ENCODE measurements around the gene ZNF133. TPM values are rescaled to one million over a fixed set of nuclear protein-coding genes. Genes with fewer than 3 reads are reported as not detected.

Gene ZNF133
- total RNA-seq, 4 donors from 2014 or later: 12.7 to 24.3 (median 17.5) TPM

DNA sequence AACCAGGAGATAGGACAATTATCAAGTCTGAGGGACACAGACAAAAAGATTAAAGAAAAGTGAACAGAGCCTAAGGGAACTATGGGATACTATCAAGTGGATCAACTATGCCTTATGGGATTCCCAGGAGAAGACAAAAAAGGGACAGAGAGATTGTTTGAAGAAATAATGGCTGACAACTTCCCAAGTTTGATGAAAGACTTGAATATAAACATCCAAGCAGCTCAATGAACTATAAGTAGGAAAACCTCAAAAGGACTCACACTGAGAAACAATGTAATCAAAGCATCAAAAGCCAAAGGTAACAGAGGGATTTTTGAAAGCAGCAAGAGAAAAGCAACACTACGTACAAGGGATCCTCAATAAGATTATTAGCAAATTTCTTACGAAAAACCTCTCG, 11.0 kb downstream of the ZNF133 start:
- no peak for DNase-seq
- TF ChIP-seq POLR2A (IDR thresholded peaks at IDR 0.05) (no peak), POLR2AphosphoS5 (IDR thresholded peaks at IDR 0.05) (no peak), EP300 (IDR thresholded peaks at IDR 0.05; ENCODE audit: low read depth) (no peak)
- TF ChIP-seq, protein P1, sequence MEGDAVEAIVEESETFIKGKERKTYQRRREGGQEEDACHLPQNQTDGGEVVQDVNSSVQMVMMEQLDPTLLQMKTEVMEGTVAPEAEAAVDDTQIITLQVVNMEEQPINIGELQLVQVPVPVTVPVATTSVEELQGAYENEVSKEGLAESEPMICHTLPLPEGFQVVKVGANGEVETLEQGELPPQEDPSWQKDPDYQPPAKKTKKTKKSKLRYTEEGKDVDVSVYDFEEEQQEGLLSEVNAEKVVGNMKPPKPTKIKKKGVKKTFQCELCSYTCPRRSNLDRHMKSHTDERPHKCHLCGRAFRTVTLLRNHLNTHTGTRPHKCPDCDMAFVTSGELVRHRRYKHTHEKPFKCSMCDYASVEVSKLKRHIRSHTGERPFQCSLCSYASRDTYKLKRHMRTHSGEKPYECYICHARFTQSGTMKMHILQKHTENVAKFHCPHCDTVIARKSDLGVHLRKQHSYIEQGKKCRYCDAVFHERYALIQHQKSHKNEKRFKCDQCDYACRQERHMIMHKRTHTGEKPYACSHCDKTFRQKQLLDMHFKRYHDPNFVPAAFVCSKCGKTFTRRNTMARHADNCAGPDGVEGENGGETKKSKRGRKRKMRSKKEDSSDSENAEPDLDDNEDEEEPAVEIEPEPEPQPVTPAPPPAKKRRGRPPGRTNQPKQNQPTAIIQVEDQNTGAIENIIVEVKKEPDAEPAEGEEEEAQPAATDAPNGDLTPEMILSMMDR (IDR thresholded peaks at IDR 0.05): no peak
- intact Hi-C loops (cut with DNase I; ENCODE audit: low total_unique reads) (no loop called here), in situ Hi-C loops (cut with MboI; ENCODE audit: low pct_ligation_motif_present in 1 of 4, low pct_unique_long_range_greater_than_20kb in 1 of 4, low sequenced_read_pairs in 3 of 4) (loop anchor here (25.0 kb wide), 1 partner anchor 787 kb away; no protein-coding TSS in a partner anchor)
- no peaks in the 10 kb centered on the region for H3K36me3 ChIP-seq
- H3K4me1 ChIP-seq: no peaks in the 10 kb centered on the region
- WGBS, 2 donors (ENCODE audit: low coverage in 1 of 2): 92 to 100% methylated on average over 3 of the region's 3 CpGs
- H3K4me3 ChIP-seq: no peak overlapping the region
- H3K9me3 ChIP-seq: no peaks in the 10 kb centered on the region
- H3K27ac ChIP-seq: no peak overlapping the region
- H3K27me3 ChIP-seq: no peaks in the 10 kb centered on the region

DNA sequence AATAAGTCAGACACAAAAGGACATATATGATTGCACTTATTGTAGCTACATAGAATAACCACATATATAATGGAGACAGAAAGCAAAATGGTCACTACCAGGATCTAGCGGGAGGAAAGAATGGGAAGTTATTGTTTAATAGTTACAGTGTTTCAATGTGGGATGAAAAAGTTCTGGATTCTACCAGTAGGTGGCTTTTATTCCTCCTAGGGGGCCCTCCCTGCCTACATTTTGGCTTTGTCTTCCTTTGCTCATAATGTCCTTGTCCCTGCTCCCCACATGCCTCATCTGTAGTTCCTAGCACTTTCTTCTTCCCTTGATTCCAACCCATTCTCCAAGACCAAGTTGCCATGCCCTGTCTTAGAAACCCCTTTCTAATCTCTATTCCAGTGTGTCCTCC, 16.3 kb downstream of the ZNF133 start:
- intact Hi-C loops (cut with DNase I; ENCODE audit: low total_unique reads): no loop called here
- no peak overlapping the region for H3K27ac ChIP-seq
- 94 to 100% methylated on average over 1 of the region's 1 CpG for WGBS, 2 donors (ENCODE audit: low coverage in 1 of 2)
- no peak for DNase-seq
- no peaks in the 10 kb centered on the region for H3K27me3 ChIP-seq
- TF ChIP-seq, protein P1 (IDR thresholded peaks at IDR 0.05): no peak
- no peak for TF ChIP-seq EP300 (IDR thresholded peaks at IDR 0.05; ENCODE audit: low read depth)
- TF ChIP-seq POLR2AphosphoS5 (IDR thresholded peaks at IDR 0.05): no peak
- TF ChIP-seq POLR2A (IDR thresholded peaks at IDR 0.05): no peak
- in situ Hi-C loops (cut with MboI; ENCODE audit: low pct_ligation_motif_present in 1 of 4, low pct_unique_long_range_greater_than_20kb in 1 of 4, low sequenced_read_pairs in 3 of 4): no loop called here
- H3K9me3 ChIP-seq: no peaks in the 10 kb centered on the region
- H3K36me3 ChIP-seq: peaks cover 0 to 6% (median 0%) of the 10 kb centered on the region in 4 donors
- no peaks in the 10 kb centered on the region for H3K4me1 ChIP-seq
- no peak overlapping the region for H3K4me3 ChIP-seq

DNA sequence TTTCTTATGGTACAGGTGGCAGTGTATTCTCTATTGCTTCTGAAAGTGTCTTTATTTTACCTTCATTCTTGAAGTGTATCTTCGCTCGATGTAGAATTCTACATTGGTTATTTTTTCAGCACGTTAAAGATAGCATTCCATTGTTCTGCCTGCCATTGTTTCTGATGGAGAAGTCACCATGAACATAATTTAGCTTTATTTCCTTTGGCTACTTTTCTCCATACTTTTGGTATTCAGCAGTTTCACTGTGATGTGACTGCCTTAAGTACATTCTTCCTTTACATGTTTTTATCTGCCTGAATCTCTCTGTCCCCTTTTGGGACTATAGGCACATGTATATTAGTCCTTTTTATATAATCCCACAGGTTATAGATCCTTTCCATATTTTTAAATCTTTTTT, 19.0 kb downstream of the ZNF133 start:
- Histone ChIP-seq H3K4me3 (no peak overlapping the region), H3K36me3 (peaks cover 0 to 6% (median 2%) of the 10 kb centered on the region in 4 donors), H3K4me1 (no peaks in the 10 kb centered on the region), H3K9me3 (no peaks in the 10 kb centered on the region), H3K27ac (no peak overlapping the region), H3K27me3 (no peaks in the 10 kb centered on the region)
- 92 to 100% methylated on average over 3 of the region's 3 CpGs for WGBS, 2 donors (ENCODE audit: low coverage in 1 of 2)
- DNase-seq: no peak
- in situ Hi-C loops (cut with MboI; ENCODE audit: low pct_ligation_motif_present in 1 of 4, low pct_unique_long_range_greater_than_20kb in 1 of 4, low sequenced_read_pairs in 3 of 4) (no loop called here), intact Hi-C loops (cut with DNase I; ENCODE audit: low total_unique reads) (no loop called here)
- TF ChIP-seq POLR2A (IDR thresholded peaks at IDR 0.05): no peak
- no peak for TF ChIP-seq EP300 (IDR thresholded peaks at IDR 0.05; ENCODE audit: low read depth)
- no peak for TF ChIP-seq POLR2AphosphoS5 (IDR thresholded peaks at IDR 0.05)
- TF ChIP-seq, protein P1 (IDR thresholded peaks at IDR 0.05): no peak

DNA sequence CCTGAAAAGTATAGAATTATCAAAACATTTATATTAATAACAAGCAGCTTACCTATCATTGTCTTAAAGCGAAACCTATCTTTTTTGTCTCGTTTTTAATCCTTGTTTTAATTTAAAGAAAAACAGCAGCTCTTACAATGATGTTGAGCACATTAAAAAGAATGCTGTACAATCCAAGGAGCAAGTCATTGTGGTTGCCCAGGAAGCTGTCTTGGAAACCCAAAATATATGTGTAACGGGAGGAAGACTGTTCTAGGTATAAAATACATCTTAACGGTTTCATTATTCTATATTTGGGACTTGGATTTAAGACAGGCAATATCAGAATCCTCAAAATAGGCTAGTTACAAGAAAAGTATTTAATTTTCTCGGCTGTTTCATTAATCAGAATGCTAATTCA, 21.7 kb downstream of the ZNF133 start:
- Histone ChIP-seq H3K9me3 (no peaks in the 10 kb centered on the region), H3K4me1 (no peaks in the 10 kb centered on the region), H3K4me3 (no peak overlapping the region), H3K27me3 (no peaks in the 10 kb centered on the region), H3K36me3 (peaks cover 0 to 6% (median 2%) of the 10 kb centered on the region in 4 donors), H3K27ac (no peak overlapping the region)
- in situ Hi-C loops (cut with MboI; ENCODE audit: low pct_ligation_motif_present in 1 of 4, low pct_unique_long_range_greater_than_20kb in 1 of 4, low sequenced_read_pairs in 3 of 4) (no loop called here), intact Hi-C loops (cut with DNase I; ENCODE audit: low total_unique reads) (no loop called here)
- TF ChIP-seq POLR2A (IDR thresholded peaks at IDR 0.05): no peak
- TF ChIP-seq, protein P1 (IDR thresholded peaks at IDR 0.05): no peak
- no peak for TF ChIP-seq POLR2AphosphoS5 (IDR thresholded peaks at IDR 0.05)
- TF ChIP-seq EP300 (IDR thresholded peaks at IDR 0.05; ENCODE audit: low read depth): no peak
- no peak for DNase-seq
- WGBS, 2 donors (ENCODE audit: low coverage in 1 of 2): 71 to 85% methylated on average over 4 to 5 of the region's 5 CpGs

Data from transverse colon (tissue), 4 donors.